ENCODE results near the gene FAM98B.

Gene FAM98B

DNA sequence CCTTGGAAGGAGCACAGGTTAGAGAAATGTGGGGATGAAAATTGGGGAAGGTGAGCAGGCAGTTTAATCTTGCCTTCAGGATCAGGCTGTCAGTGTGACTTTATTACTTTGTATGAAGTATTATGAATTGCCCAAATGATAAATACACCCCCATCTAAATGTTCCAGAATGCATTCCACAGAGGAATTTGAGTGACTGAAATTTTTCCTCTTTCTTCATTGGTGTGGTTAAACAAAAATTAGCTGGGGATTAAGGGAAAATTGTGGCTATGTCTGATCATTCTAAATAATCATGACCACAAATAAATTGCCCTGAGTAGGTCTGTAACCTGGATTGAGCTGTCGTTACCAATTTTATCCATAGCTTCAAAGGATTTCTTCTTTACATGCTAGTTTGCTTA lies 33.5 kb downstream of the FAM98B start:
- no peaks in the 10 kb centered on the region for H3K4me1 ChIP-seq (ENCODE audit: insufficient read depth, insufficient read length)
- H3K36me3 ChIP-seq (ENCODE audit: insufficient read depth, insufficient read length, low read length): peaks cover 9% of the 10 kb centered on the region
- TF ChIP-seq SUZ12 (IDR thresholded peaks at IDR 0.05; ENCODE audit: extremely low read depth, insufficient read depth, insufficient read length) (no peak), ZNF274 (IDR thresholded peaks at IDR 0.05; ENCODE audit: low read depth, low read length) (no peak), YY1 (IDR thresholded peaks at IDR 0.05; ENCODE audit: insufficient read depth, insufficient read length) (no peak)
- no peaks in the 10 kb centered on the region for H3K27me3 ChIP-seq (ENCODE audit: insufficient read depth, insufficient read length)
- DNase-seq (ENCODE audit: low read depth, low spot score): no peak
- H3K4me3 ChIP-seq (ENCODE audit: insufficient read length, low read depth): no peak overlapping the region
- H3K9ac ChIP-seq (ENCODE audit: insufficient read length, low read depth): no peak overlapping the region
- no peaks in the 10 kb centered on the region for H3K9me3 ChIP-seq (ENCODE audit: insufficient read depth, low read length)

DNA sequence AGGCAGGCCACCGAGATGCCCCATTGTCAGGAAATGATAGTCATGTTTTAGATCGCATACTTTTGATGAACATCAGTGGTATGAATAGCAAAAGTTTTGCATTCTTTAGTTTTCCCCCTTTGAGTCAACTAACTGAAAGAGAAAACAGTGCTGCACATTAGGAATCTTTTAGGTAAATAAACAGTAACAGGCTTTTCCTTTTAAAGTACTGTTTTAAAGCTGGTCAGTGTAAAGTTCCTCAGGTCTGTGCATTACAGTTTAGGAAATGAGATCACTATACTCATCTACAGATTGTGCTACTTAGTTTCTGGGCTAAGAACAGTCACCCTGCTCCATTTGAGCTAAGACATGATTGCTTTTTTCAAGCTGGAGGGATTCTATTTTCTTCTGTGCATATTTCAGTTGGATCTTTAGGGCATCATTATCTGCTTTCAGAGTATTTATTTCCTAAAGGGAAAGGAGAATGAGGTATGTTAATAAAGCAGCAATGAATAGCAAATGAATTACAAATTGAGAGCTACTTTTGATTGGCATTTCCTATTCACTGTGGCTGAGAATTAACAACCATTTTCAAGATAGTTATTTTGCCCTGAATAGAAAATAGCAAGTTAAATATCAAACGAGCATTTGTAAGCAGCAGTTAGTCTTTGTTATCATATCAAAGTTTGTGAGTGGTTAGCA lies 36.5 kb downstream of the FAM98B start:
- Histone ChIP-seq H3K9ac (ENCODE audit: insufficient read length, low read depth) (no peak overlapping the region), H3K9me3 (ENCODE audit: insufficient read depth, low read length) (no peaks in the 10 kb centered on the region), H3K27me3 (ENCODE audit: insufficient read depth, insufficient read length) (no peaks in the 10 kb centered on the region), H3K4me3 (ENCODE audit: insufficient read length, low read depth) (no peak overlapping the region), H3K4me1 (ENCODE audit: insufficient read depth, insufficient read length) (no peaks in the 10 kb centered on the region), H3K36me3 (ENCODE audit: insufficient read depth, insufficient read length, low read length) (peaks cover 6% of the 10 kb centered on the region)
- no peak for DNase-seq (ENCODE audit: low read depth, low spot score)
- TF ChIP-seq YY1 (IDR thresholded peaks at IDR 0.05; ENCODE audit: insufficient read depth, insufficient read length) (no peak), SUZ12 (IDR thresholded peaks at IDR 0.05; ENCODE audit: extremely low read depth, insufficient read depth, insufficient read length) (no peak), ZNF274 (IDR thresholded peaks at IDR 0.05; ENCODE audit: low read depth, low read length) (no peak)

DNA sequence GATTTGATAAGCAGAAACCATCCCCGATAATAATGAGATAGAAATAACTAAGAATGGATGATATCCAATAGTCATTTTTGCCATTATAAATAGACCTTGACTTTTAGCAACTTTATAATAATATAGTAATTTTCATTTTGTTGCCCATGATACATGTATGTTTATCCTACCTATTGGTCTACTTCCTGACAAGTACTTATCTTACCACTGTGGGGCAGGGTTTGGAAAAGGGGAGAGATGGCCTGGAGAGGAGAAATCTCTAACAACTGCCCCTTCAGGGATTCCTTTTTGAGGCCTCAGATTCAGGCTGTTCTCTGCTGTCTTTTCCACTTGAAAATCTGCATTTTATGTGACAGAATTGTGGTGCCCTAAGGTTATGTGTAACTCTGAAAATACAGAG lies 42.2 kb downstream of the FAM98B start:
- Histone ChIP-seq H3K27me3 (ENCODE audit: insufficient read depth, insufficient read length) (no peaks in the 10 kb centered on the region), H3K4me3 (ENCODE audit: insufficient read length, low read depth) (no peak overlapping the region), H3K36me3 (ENCODE audit: insufficient read depth, insufficient read length, low read length) (no peaks in the 10 kb centered on the region), H3K9ac (ENCODE audit: insufficient read length, low read depth) (no peak overlapping the region), H3K4me1 (ENCODE audit: insufficient read depth, insufficient read length) (no peaks in the 10 kb centered on the region), H3K9me3 (ENCODE audit: insufficient read depth, low read length) (no peaks in the 10 kb centered on the region)
- TF ChIP-seq ZNF274 (IDR thresholded peaks at IDR 0.05; ENCODE audit: low read depth, low read length) (no peak), SUZ12 (IDR thresholded peaks at IDR 0.05; ENCODE audit: extremely low read depth, insufficient read depth, insufficient read length) (no peak), YY1 (IDR thresholded peaks at IDR 0.05; ENCODE audit: insufficient read depth, insufficient read length) (no peak)
- DNase-seq (ENCODE audit: low read depth, low spot score): no peak

DNA sequence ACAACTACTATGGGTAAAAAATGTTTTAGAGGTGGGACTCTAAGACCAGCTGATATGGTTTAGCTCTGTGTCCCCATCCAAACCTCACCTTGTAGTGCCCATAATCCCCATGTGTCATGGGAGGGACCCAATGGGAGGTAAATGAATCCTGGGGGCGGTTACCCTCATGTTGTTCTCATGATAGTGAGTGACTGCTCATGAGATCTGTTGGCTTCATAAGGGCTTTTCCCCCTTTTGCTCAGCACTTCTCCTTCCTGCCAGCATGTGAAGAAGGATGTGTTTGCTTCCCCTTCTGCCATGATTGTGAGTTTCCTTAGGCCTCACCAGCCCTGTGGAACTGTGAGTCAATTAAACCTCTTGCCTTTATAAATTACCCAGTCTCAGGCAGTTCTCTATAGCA lies 45.7 kb downstream of the FAM98B start:
- Histone ChIP-seq H3K36me3 (ENCODE audit: insufficient read depth, insufficient read length, low read length) (no peaks in the 10 kb centered on the region), H3K4me1 (ENCODE audit: insufficient read depth, insufficient read length) (no peaks in the 10 kb centered on the region), H3K4me3 (ENCODE audit: insufficient read length, low read depth) (no peak overlapping the region), H3K9ac (ENCODE audit: insufficient read length, low read depth) (no peak overlapping the region), H3K9me3 (ENCODE audit: insufficient read depth, low read length) (no peaks in the 10 kb centered on the region), H3K27me3 (ENCODE audit: insufficient read depth, insufficient read length) (no peaks in the 10 kb centered on the region)
- TF ChIP-seq YY1 (IDR thresholded peaks at IDR 0.05; ENCODE audit: insufficient read depth, insufficient read length) (no peak), ZNF274 (IDR thresholded peaks at IDR 0.05; ENCODE audit: low read depth, low read length) (no peak), SUZ12 (IDR thresholded peaks at IDR 0.05; ENCODE audit: extremely low read depth, insufficient read depth, insufficient read length) (no peak)
- no peak for DNase-seq (ENCODE audit: low read depth, low spot score)

DNA sequence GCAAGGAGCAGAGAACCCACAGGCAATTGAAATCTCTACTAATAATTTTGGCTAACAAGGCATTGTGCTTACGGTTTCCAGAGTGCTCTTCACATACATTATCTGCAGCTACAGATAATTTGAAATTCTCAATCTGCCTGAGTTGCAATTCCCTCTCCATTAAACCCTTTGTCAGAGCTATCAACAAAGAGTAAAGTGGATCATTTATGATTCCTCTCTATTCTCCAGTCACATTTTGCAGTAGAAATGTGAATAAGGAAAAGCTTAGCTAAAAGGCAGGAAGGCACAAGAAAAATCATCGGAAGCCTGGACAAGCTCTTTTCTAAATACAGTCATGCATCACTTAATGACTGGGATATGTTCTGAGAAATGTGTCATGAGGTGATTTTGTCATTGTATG lies 49.6 kb downstream of the FAM98B start:
- no peak for DNase-seq (ENCODE audit: low read depth, low spot score)
- no peaks in the 10 kb centered on the region for H3K4me1 ChIP-seq (ENCODE audit: insufficient read depth, insufficient read length)
- H3K4me3 ChIP-seq (ENCODE audit: insufficient read length, low read depth): no peak overlapping the region
- TF ChIP-seq YY1 (IDR thresholded peaks at IDR 0.05; ENCODE audit: insufficient read depth, insufficient read length) (no peak), SUZ12 (IDR thresholded peaks at IDR 0.05; ENCODE audit: extremely low read depth, insufficient read depth, insufficient read length) (no peak), ZNF274 (IDR thresholded peaks at IDR 0.05; ENCODE audit: low read depth, low read length) (no peak)
- no peaks in the 10 kb centered on the region for H3K36me3 ChIP-seq (ENCODE audit: insufficient read depth, insufficient read length, low read length)
- no peaks in the 10 kb centered on the region for H3K9me3 ChIP-seq (ENCODE audit: insufficient read depth, low read length)
- no peaks in the 10 kb centered on the region for H3K27me3 ChIP-seq (ENCODE audit: insufficient read depth, insufficient read length)
- no peak overlapping the region for H3K9ac ChIP-seq (ENCODE audit: insufficient read length, low read depth)

DNA sequence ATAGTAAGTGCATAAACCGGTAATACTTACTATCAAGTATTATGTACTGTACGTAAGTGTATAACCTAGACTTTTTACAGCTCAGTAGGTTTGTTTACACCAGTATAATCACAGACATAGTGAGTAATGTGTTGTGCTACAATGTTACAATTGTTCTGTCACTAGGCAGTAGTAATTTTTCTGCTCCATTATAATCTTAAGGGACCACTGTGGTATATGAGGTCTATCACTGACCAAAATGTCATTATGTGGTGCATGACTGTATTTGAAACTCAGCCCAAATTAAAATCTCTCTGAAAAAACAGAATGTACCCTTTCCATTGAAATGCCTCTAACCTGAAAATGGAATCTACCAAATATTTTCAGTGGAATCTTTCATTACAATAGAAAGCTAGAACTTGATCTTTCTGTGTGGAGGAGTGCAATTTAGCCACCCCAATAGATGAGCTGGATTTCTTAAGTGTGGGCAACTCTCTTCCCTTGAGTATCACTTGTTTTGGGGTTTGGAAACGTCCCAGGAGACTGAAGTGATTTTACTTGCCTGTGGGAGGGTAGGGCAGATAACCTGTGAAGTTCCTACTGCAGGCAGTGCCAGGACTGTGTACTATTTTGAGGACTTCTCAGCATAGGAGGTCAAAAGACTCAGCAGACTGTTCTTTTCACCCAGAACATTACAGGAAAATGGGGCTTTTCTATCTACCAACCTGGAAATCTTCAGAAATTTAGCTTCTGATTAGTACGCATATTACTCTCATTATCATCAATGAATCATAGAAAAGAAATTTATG lies 50.9 kb downstream of the FAM98B start:
- Histone ChIP-seq H3K27me3 (ENCODE audit: insufficient read depth, insufficient read length) (no peaks in the 10 kb centered on the region), H3K9me3 (ENCODE audit: insufficient read depth, low read length) (no peaks in the 10 kb centered on the region), H3K4me3 (ENCODE audit: insufficient read length, low read depth) (no peak overlapping the region), H3K36me3 (ENCODE audit: insufficient read depth, insufficient read length, low read length) (no peaks in the 10 kb centered on the region), H3K9ac (ENCODE audit: insufficient read length, low read depth) (no peak overlapping the region), H3K4me1 (ENCODE audit: insufficient read depth, insufficient read length) (no peaks in the 10 kb centered on the region)
- no peak for DNase-seq (ENCODE audit: low read depth, low spot score)
- TF ChIP-seq SUZ12 (IDR thresholded peaks at IDR 0.05; ENCODE audit: extremely low read depth, insufficient read depth, insufficient read length): no peak
- TF ChIP-seq ZNF274 (IDR thresholded peaks at IDR 0.05; ENCODE audit: low read depth, low read length): no peak
- no peak for TF ChIP-seq YY1 (IDR thresholded peaks at IDR 0.05; ENCODE audit: insufficient read depth, insufficient read length)

DNA sequence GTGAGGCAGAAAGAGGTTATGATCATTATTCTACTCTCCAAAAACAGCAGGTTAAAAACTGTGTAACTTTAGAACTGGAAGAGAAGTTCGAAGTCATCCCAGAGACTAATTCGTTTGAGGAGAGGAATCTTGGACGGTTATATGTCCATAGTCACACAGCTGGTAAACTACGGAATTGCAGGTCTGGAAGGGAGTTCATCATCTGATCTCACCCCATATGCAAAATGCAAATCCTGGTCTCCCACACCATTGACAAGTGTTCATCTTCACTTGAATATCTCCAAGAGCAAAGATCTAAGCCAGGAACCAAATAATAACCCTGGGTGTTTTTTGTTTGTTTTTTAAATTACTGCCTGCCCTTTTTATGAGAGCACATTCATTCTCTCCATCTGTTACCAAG lies 53.1 kb downstream of the FAM98B start:
- no peak for DNase-seq (ENCODE audit: low read depth, low spot score)
- Histone ChIP-seq H3K9me3 (ENCODE audit: insufficient read depth, low read length) (no peaks in the 10 kb centered on the region), H3K36me3 (ENCODE audit: insufficient read depth, insufficient read length, low read length) (no peaks in the 10 kb centered on the region), H3K9ac (ENCODE audit: insufficient read length, low read depth) (no peak overlapping the region), H3K27me3 (ENCODE audit: insufficient read depth, insufficient read length) (no peaks in the 10 kb centered on the region), H3K4me3 (ENCODE audit: insufficient read length, low read depth) (no peak overlapping the region), H3K4me1 (ENCODE audit: insufficient read depth, insufficient read length) (no peaks in the 10 kb centered on the region)
- TF ChIP-seq ZNF274 (IDR thresholded peaks at IDR 0.05; ENCODE audit: low read depth, low read length) (no peak), SUZ12 (IDR thresholded peaks at IDR 0.05; ENCODE audit: extremely low read depth, insufficient read depth, insufficient read length) (no peak), YY1 (IDR thresholded peaks at IDR 0.05; ENCODE audit: insufficient read depth, insufficient read length) (no peak)
